Mammary epithelial cell (primary cell): ENCODE results near the gene DNAH3.

ENCODE experiments used
- CTCF ChIP-seq, 2 donors: IDR thresholded peaks in 1 of 2; conservative IDR thresholded peaks in 1 of 2; 2 replicates each; pipeline ENCODE4 v1.5.1; 2011 to 2012; ENCODE audit warnings: inconsistent platforms in 2 of 2, low read length in 2 of 2, mild to moderate bottlenecking in 2 of 2, control low read depth in 1 of 2, low read depth in 1 of 2; ENCODE audit not compliant: insufficient read depth in 1 of 2; ENCODE audit errors: extremely low read depth in 1 of 2
- EZH2 ChIP-seq: IDR thresholded peaks from 2 replicates; pipeline ENCODE4 v1.6.1; 2012; ENCODE audit warnings: low read length, inconsistent platforms, borderline replicate concordance

- TF ChIP-seq CTCF (conservative IDR thresholded peaks at IDR 0.05 in 1 of 2, IDR thresholded peaks at IDR 0.05 in 1 of 2; ENCODE audit: extremely low read depth in 1 of 2, insufficient read depth in 1 of 2, low read depth in 1 of 2, low read length in 2 of 2) = no peak
- no peak for TF ChIP-seq EZH2
Measured at GRCh38 chr16:21071741-21072140, 78.9 kb downstream of the DNAH3 start.
